ENCODE measurements around the gene FUBP3. TPM values are rescaled to one million over a fixed set of nuclear protein-coding genes. Genes with fewer than 3 reads are reported as not detected.

Gene FUBP3, protein sequence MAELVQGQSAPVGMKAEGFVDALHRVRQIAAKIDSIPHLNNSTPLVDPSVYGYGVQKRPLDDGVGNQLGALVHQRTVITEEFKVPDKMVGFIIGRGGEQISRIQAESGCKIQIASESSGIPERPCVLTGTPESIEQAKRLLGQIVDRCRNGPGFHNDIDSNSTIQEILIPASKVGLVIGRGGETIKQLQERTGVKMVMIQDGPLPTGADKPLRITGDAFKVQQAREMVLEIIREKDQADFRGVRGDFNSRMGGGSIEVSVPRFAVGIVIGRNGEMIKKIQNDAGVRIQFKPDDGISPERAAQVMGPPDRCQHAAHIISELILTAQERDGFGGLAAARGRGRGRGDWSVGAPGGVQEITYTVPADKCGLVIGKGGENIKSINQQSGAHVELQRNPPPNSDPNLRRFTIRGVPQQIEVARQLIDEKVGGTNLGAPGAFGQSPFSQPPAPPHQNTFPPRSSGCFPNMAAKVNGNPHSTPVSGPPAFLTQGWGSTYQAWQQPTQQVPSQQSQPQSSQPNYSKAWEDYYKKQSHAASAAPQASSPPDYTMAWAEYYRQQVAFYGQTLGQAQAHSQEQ
- 53.8 TPM for total RNA-seq

DNA sequence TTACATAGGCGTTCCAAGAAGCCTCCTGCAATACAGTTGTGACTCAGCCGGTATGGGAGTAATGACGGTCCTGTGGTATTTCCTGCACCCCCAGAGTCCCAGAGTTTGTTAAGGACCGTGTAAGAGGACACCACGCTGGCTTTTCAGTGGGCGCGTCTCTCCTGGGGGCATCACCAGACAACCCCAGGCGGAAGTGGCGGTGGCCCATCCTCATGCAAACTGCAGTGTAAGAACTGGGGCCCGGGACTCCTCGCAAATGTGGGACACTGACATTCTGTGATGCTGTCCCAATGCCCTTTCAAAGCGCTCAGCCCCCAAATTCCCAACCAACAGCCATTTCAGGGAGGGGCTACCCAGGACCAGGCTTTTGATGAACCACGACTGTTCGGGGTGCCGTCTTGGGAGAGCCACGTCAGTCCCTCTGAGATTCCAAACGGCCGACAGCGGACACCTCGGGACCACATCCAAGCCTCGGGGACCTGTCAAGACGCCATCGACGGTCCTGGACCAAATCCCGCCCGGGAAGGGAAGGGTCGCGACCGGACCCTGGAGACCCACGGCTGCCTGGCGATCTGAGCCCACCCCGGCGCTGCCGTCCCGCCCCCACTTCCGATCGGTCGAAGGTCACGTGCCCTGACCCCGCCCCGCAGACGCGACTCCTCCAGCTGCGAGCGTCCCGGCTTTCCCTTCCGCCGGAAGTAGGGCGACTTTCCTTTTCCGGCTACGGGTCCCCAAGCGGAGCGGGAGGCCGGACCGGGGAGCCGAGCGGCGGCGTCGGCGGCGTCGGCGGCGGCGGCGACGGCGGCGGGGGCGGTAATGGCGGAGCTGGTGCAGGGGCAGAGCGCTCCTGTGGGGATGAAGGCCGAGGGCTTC is at the start of gene FUBP3:
TSS of gene FUBP3 (plus strand) at position 713 of the 873 bp plus-strand sequence. CDS start at position 817, 104 bp downstream.
- DNase-seq (ENCODE audit: low spot score) (peak; percentile 97), ATAC-seq (peak; percentile 99)
- intact Hi-C loops (cut with DNase I): no loop called here

DNA sequence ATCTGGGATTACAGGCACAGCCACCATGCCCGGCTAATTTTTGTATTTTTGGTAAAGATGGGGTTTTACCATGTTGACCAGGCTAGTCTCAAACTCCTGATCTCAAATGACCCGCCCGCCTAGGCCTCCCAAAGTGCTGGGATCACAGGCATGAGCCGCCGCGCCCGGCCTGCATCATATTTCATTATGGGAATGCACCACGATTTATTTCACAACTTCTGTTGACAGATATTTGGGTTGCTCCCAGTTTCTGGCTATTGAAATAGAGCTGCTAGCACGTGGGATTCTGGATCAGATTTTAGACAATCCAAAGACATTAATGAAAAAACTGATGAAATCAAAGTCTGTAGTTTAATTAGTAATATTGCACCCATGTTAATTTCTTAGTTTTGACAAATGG is 48.4 kb upstream of the FUBP3 start:
- DNase-seq (ENCODE audit: low spot score) (no peak), ATAC-seq (peak; percentile 61)
- intact Hi-C loops (cut with DNase I): no loop called here

DNA sequence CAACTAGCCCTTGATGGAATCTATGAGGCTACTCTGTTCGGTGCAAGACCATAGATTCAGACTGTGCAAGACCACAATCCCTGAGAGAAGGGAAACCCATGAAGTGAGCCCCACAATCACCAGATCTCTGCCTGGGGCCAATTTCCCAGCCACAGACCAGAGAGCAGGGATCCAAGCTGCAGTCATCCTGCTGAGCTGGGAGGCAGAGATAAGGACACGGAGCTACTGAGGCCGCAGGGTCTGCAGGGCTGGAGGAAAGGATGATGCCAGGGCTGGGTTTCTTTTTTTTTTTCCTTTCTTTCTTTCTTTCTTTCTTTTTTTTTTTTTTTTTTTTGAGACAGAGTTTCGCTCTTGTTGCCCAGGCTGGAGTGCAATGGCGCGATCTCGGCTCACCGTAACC is 47.7 kb upstream of the FUBP3 start:
- intact Hi-C loops (cut with DNase I): no loop called here
- ATAC-seq (no peak), DNase-seq (ENCODE audit: low spot score) (no peak)

DNA sequence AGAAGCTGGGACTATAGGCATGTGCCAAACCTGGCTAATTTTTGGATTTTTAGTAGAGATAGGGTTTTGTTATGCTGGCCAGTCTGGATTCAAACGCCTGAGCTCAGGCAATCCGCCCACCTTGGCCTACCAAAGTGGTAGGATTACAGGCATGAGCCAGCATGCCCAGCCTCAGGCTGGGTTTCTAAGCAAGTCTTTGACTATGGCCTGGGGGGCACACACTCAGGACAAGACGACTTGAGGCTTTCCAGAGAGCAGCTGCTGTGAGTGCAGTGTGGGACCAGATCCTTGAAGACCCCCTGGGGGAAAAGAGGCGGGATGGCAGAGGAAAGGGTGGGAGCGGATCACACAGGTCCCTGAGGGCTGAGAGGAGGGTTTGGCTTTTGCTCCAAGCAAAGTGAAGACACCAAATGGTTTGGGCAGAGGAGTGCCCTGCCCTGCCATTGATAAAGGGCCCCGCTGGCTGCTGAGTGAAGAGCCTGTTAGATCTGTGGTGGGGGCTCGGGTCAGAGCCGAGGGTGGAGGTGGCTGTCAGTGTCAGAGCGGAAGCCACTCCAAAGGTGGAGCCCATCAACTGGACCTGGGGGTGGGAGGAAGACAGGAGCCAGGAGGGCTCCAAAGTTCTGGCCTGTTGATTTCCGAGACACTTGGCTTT is 46.8 kb upstream of the FUBP3 start:
- DNase-seq (ENCODE audit: low spot score) (no peak), ATAC-seq (no peak)
- intact Hi-C loops (cut with DNase I): no loop called here

DNA sequence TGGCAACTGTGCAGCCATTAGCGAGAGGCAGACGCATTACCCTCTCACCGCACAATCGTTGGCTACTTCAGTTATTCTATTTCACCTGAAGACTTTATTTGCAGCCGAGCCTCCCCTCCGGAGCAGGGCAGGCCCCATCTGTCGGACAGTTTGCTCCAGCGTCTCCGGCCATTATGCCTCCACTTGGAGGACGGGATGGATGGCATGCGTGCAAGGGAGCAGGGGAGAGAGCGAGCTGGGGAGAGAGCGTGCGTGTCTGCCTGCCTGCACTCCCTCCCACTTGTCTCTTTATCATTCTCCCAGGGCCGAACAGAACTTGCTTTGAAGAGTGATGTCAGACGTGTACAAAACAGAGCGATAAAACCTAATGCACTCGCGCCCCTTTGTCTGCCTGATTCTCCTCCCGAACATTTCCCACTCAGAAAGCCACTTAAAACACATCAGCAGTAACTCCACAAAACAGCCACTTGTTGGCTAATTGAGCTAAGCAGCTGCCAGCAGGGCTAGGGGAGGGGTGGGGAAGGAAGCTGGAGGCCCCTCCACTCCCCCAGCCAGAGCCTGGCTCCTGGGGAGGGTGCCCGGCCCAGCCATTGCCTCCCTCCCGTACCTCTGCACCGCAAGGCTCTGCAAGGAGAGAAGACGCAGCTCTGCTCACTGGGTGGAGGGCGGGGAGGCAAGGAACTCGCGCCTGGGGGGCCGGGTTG is 43.4 kb upstream of the FUBP3 start:
- DNase-seq (ENCODE audit: low spot score) (no peak), ATAC-seq (no peak)
- intact Hi-C loops (cut with DNase I): no loop called here

DNA sequence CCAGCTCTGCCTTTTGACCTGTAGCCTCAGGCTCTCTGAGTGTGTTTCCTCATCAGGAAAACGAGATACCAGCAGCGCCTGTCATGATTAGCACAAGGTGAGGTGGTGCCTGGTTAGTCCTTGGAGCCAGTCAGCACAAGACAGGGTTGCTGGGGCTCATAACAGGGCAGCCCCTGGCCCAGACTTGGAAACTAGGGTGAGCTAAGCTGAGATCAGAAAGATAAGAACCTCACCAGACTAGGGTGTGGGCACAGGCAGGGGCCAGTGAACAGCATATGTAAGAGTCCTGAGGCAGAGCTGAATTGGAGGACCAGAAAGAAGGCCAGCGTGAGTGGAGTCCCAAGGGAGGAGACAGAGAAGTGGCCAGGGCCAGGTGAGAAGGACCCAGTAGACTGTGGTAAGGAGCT is 42.7 kb upstream of the FUBP3 start:
- intact Hi-C loops (cut with DNase I): no loop called here
- DNase-seq (ENCODE audit: low spot score) (no peak), ATAC-seq (no peak)

DNA sequence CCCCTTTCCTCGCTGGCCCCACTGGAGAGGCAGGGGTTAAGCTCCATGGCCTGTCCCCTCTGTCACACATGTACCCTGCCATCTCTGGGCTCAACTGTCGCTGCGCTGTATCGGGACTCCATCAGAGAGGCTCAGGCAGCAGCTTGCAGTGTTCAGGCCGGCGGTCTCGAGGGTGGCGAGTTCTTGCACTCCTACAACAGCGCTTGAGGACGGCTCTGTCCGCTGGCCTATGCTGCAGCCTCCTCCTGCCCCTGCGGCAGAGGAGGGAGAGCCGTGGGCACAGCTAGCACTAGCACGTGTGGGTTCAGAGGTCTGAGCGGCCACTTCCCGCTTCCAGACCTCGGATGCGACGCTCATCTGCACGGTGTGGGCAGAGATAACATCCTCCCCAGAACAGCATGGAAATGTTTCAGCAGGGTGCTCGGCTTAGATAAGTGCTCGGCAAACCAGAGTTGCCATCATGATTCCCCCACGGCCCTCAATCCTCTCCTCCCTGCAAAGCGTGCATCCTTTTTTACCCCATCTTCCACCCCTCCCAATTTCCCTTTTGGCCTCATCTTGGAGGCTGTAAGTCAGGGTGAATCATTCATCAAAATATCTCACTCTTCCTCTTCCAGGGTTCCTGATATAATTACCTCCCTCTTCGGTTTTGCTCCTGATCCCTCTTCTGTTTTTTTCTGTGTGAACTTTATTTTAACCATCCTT is 41.9 kb upstream of the FUBP3 start:
- intact Hi-C loops (cut with DNase I): no loop called here
- ATAC-seq (peak; percentile 30), DNase-seq (ENCODE audit: low spot score) (no peak)

DNA sequence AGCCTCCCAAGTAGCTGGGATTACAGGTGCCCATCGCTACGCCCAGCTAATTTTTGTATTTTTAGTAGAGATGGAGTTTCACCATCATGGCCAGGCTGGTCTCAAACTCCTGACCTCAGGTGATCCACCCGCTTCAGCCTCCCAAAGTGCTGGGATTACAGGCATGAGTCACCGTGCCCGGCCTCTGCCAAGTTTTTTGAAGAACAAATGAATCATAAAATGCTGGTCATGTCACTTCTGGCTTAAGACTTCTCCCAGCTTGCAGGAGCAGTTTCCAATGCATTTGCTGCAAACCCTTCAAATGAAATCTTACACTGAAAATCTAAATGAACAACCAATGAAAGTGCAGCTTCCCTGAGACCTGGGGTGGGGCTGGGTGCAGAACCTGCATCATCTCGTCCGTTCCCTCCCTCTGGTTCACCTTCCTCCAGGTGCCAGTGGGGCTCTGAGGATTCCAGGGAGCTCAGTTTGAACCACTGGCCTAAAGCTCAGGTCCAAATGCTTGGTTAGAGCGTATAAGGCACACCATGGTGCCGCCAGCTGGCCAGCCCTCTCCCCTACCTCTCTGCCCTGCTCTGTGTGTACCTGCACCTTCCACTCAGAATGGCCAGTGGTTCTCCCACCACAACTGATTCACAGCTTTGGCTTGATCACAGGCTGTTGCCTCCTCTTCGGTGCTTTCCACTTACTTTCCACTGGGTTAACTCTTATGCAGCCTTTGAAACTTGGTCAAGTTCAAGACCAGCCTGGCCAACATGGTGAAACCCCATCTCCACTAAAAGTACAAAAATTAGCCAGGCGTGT is 39.8 kb upstream of the FUBP3 start:
- intact Hi-C loops (cut with DNase I): no loop called here
- ATAC-seq: no peak
- DNase-seq (ENCODE audit: low spot score): no peak

DNA sequence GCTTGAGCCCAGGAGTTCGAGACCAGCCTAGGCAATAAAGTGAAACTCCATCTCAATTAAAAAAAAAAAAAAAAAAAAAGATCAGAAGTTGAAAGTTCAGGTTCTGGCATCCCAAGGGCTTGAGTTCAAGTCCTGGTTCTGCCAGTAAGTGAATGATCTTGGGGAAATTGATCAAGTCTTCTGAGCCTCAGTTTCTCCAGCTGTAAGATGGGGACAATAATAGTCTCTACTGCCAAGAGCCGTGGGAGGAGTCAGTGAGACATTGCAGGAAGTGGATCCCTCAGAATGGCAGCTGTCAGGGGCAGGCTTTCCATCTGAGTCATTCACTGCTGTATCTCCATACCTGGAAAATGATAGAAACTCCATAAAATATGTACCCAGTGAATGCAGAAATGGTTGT is 37.8 kb upstream of the FUBP3 start:
- no peak for DNase-seq (ENCODE audit: low spot score)
- intact Hi-C loops (cut with DNase I): no loop called here
- no peak for ATAC-seq

DNA sequence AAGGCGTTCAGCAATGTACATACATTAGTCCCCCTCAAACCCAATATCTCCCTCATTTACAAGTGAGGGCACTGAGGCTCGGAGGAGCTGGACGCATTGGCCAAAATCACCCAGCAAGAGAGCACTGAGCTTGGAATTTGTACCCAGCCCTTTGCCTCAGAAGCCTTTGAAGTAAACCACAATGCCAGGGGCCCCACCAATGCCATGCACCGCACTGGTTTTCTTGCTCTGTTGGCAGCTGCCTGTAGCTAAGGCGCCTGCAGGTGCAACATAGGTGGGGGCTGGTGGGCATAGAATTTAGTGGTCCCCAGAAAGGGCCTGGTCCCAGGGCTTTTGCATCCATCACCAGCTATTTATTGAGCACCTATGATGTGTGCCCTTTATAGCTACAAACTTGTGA is 37.3 kb upstream of the FUBP3 start:
- ATAC-seq (no peak), DNase-seq (ENCODE audit: low spot score) (no peak)
- intact Hi-C loops (cut with DNase I): no loop called here

DNA sequence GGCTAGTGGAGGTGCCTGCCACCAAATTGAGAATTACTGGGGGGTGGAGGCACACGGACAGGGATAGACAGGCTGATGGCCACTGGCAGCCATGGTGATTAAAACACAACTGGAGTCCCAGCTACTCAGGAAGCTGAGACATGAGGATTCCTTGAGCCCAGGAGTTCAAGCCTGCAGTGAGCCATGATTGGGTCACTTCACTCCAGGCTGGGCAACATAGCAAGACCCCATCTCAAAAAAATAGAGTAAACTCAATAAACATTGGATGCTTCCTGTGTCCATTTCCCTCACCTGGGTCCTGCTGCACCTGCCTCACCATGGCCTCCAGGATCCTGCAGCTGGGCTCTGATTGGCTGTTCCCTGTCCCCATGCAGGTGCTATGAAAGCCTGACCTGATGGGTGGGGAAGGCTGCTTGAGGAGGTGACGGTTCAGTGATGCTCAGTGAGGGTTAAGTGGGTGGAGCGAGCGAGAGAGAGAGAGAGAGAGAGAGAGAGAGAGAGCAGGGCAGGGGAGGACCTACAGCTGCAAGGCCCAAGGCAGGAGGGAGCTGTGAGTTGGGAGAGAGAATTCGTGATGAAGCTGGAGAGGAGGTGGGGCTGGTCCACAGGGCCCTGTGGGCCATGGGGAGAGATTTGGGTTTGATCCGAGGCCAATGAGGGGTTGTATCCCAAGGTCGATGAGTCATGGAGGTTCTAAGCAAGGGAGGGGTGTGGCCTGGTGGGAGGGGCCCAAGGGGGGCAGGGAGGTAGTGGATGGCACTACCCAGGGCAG is 36.7 kb upstream of the FUBP3 start:
- intact Hi-C loops (cut with DNase I): no loop called here
- DNase-seq (ENCODE audit: low spot score) (no peak), ATAC-seq (no peak)

DNA sequence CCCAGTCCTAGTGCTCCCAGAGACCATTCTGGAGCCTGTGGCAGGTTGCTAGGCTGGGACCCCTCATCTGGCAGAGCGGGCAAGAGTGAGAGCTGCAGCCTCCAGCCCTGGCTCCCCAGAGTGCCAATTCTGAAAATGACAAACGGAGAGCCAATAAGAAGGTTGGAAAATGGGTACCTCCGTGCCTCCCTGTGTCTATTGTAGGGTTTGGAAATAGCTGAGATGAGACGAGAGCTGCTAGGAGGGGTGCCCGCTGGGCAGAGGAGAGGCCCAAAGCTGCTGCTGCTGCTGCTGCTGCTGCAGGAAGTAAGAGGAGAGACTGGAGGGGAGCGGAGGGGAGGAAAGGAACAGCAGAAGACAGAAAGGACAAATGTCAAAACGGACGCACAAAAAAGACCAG is 36.0 kb upstream of the FUBP3 start:
- intact Hi-C loops (cut with DNase I): no loop called here
- ATAC-seq (no peak), DNase-seq (ENCODE audit: low spot score) (no peak)

DNA sequence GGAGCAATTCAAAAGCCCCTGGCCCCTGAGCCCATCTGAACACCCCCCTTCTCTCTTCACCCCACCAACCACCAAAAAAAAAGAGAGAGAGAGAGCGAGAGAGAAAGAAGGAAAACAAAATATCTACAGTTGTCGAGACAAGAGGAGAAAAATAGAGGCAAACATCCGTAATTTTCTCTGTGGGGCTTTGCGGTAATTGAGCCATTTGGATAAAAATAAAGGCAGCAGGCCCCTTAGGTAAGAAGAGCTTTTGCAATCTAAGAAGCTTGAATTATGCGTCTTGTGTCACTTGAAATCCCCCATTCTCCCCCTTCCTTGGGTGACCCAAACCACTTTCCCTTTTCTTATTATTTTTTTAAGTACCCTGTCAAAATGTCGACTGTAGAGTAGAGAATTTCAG is 35.5 kb upstream of the FUBP3 start:
- intact Hi-C loops (cut with DNase I): no loop called here
- ATAC-seq (no peak), DNase-seq (ENCODE audit: low spot score) (no peak)

DNA sequence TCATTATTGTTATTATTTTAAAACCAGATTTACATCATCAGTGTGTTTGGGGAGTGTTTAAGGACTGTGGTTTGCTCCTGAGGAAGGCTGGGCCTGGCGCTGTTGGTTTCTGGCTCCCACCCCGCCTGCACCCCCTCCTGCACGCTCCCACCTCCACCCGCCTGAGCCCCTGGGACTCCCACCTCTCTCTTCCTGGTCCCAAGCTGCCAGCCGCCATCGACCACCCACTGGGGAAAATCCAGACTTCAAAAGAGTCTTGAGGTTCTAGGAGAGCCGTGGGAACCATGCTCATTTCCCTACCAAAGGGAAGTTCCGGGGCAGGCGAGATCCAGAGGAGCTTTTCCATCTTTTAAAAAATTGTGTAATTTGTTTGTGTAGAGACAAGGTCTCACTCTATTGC is 35.0 kb upstream of the FUBP3 start:
- no peak for DNase-seq (ENCODE audit: low spot score)
- no peak for ATAC-seq
- intact Hi-C loops (cut with DNase I): no loop called here

DNA sequence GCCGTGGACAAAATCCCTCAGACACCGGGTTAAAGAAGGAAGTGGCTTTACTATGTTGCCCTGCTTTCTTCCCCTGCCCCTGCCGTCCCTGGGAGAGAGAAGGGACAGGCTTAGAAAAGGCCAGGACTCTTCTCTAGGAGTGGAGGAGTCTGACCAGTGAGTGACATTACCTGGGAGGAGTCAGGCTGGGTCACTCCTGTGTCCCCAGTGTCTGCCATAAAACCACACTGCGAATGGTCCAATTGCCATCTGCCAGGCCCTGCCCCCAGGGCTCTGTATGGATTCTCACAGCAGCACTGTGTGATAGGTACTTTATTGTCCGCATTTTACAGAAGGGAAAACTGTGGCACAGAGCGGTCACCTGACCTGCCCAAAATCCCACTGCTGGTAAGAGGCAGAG is 31.3 kb upstream of the FUBP3 start:
- intact Hi-C loops (cut with DNase I): no loop called here
- no peak for ATAC-seq
- DNase-seq (ENCODE audit: low spot score): no peak

DNA sequence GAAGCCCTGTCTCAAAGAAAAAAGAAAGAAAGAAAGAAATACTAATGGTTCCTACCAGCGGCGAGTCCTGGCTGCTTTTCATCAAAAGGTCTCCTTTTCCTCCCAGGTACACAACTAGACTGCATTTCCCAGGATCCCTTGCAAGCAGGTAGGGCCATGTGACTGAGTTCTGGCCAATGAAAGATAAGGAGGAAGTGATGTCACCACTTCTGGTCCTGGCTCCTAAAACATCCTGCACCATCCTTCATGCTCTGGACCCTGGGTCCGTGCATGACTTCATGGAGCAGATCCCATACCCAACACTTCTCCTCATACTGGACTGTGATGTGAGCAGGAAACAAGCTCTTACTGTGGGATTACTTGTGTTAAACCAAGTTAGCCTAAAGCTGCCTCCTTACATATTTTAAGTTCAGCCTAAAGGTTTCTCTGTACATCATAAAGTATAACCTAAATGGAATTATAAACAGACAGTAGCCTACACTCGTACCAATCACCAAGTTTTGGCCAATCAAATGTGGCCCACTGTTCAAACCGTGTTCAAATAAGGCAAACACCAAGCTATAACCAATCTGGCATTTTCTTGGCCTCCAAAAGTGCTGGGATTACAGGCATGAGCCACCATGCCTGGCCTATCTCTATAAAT is 30.2 kb upstream of the FUBP3 start:
- ATAC-seq: no peak
- intact Hi-C loops (cut with DNase I): no loop called here

More for the DNA sequence above, 30.2 kb upstream of the FUBP3 start:
- no peak for DNase-seq (ENCODE audit: low spot score)

All from sciatic nerve (tissue), 2 donors.